GM12878 (cell line): ENCODE data around the gene NEK2. TPM values are rescaled to one million over a fixed set of nuclear protein-coding genes. Genes with fewer than 3 reads are reported as not detected.

Experiments
- ATF2 ChIP-seq: IDR thresholded peaks from 2 replicates; pipeline ENCODE4 v1.6.1; 2012; ENCODE audit warnings: low read length, inconsistent platforms
- CBFB ChIP-seq: IDR thresholded peaks from 2 replicates; pipeline ENCODE4 v1.6.1; 2016; ENCODE audit warnings: antibody characterized with exemption, low read depth
- CEBPB ChIP-seq, 2 experiments: fragments of 150-350 bp in 1 of 2; IDR thresholded peaks; 2 replicates each; pipeline ENCODE4 v1.6.1; 2012 to 2014; ENCODE audit warnings: low read depth in 2 of 2, low read length in 2 of 2, borderline replicate concordance in 1 of 2, inconsistent platforms in 1 of 2
- CHD1 ChIP-seq: IDR thresholded peaks from 2 replicates; pipeline ENCODE4 v1.6.1; 2012; ENCODE audit warnings: low read depth, low read length, improper control_type of control experiment
- ESRRA ChIP-seq: IDR thresholded peaks from 2 replicates; pipeline ENCODE4 v1.6.1; 2012; ENCODE audit warnings: mild to moderate bottlenecking, low read length, improper control_type of control experiment
- FOXM1 ChIP-seq: IDR thresholded peaks from 2 replicates; pipeline ENCODE4 v1.6.1; 2012; ENCODE audit warnings: low read depth, mild to moderate bottlenecking, inconsistent platforms, low read length, moderate library complexity
- HDGF ChIP-seq: fragments of 450-650 bp; IDR thresholded peaks from 2 replicates; pipeline ENCODE4 v1.6.1; 2016; ENCODE audit warnings: antibody characterized with exemption
- KDM1A ChIP-seq: fragments of 200-600 bp; sonication (generic); IDR thresholded peaks from 2 replicates; pipeline ENCODE4 v1.6.1; 2016; ENCODE audit warnings: borderline replicate concordance
- KLF5 ChIP-seq: fragments of 450-650 bp; IDR thresholded peaks from 2 replicates; pipeline ENCODE4 v1.6.1; 2014; ENCODE audit warnings: mild to moderate bottlenecking; ENCODE audit not compliant: partially characterized antibody
- MLLT1 ChIP-seq: fragments of 450-650 bp; IDR thresholded peaks from 2 replicates; pipeline ENCODE4 v1.6.1; 2016; ENCODE audit warnings: mild to moderate bottlenecking
- MTA3 ChIP-seq: IDR thresholded peaks from 2 replicates; pipeline ENCODE4 v1.6.1; 2012; ENCODE audit warnings: low read length, inconsistent platforms, borderline replicate concordance
- NR2C2 ChIP-seq: IDR thresholded peaks from 2 replicates; pipeline ENCODE4 v1.6.1; 2011; ENCODE audit warnings: borderline replicate concordance, low read depth; ENCODE audit not compliant: control insufficient read depth, insufficient read length
- PAX8 ChIP-seq: fragments of 450-650 bp; IDR thresholded peaks from 2 replicates; pipeline ENCODE4 v1.6.1; 2017; ENCODE audit warnings: mild to moderate bottlenecking, moderate library complexity
- POLR2AphosphoS5 ChIP-seq: IDR thresholded peaks from 2 replicates; pipeline ENCODE4 v1.6.1; 2011; ENCODE audit warnings: mild to moderate bottlenecking, low read length, inconsistent platforms
- POU2F2 ChIP-seq: IDR thresholded peaks from 3 replicates; pipeline ENCODE4 v1.6.1; 2011; ENCODE audit warnings: low read depth, mild to moderate bottlenecking, low read length, borderline replicate concordance
- RAD51 ChIP-seq: fragments of 450-650 bp; IDR thresholded peaks from 2 replicates; pipeline ENCODE4 v1.6.1; 2016; ENCODE audit warnings: moderate library complexity, mild to moderate bottlenecking, inconsistent platforms
- SIN3A ChIP-seq: IDR thresholded peaks from 2 replicates; pipeline ENCODE4 v1.6.1; 2012; ENCODE audit warnings: low read depth, low read length, improper control_type of control experiment
- SMC3 ChIP-seq: IDR thresholded peaks from 2 replicates; pipeline ENCODE4 v1.6.1; 2011; ENCODE audit warnings: low read length, improper control_type of control experiment, borderline replicate concordance
- SREBF1 ChIP-seq: IDR thresholded peaks from 2 replicates; pipeline ENCODE4 v1.6.1; 2012; ENCODE audit warnings: mild to moderate bottlenecking, low read length
- TCF12 ChIP-seq: IDR thresholded peaks from 2 replicates; pipeline ENCODE4 v1.6.1; 2011; ENCODE audit warnings: low read depth, mild to moderate bottlenecking, low read length
- ZBTB11 ChIP-seq: fragments of 450-650 bp; formaldehyde crosslinking; IDR thresholded peaks from 2 replicates; pipeline ENCODE4 v1.5.0; 2022; ENCODE audit warnings: mild to moderate bottlenecking, missing genetic modification characterization
- ZBTB4 ChIP-seq: fragments of 450-650 bp; formaldehyde crosslinking; IDR thresholded peaks from 2 replicates; pipeline ENCODE4 v1.4.0; 2022; ENCODE audit warnings: mild to moderate bottlenecking, moderate library complexity
- ZNF24 ChIP-seq: fragments of 450-650 bp; IDR thresholded peaks from 2 replicates; pipeline ENCODE4 v1.6.1; 2017; ENCODE audit warnings: antibody characterized with exemption, mild to moderate bottlenecking
- polyA plus RNA-seq, 11 experiments: library from polyadenylated mRNA; depleted of rRNA in 4 of 11; unstranded in 6 of 11; stranded (reverse) in 5 of 11; fragments of >200 nt; fragmentation: Nextera tagmentation in 4 of 11; fragmentation: Illumina TruSeq in 1 of 11; extraction: Ambion mirVana in 4 of 11; extraction: Trizol in 1 of 11; gene quantifications; 1 replicate in 1 of 11; 2 replicates in 10 of 11; pipeline versions ENCODE4 v1.2.1 to v1.2.3, GENCODE V29; 2011 to 2016; ENCODE audit warnings: inconsistent platforms in 2 of 11, missing spikeins in 2 of 11, low read depth in 1 of 11
- total RNA-seq, 4 experiments: library from RNA; depleted of rRNA in 3 of 4; stranded (reverse); fragments of >200 nt in 3 of 4; fragmentation: Illumina TruSeq in 1 of 4; extraction: Trizol in 1 of 4; gene quantifications; 2 replicates each; pipeline versions ENCODE4 v1.2.1 to v1.2.3, GENCODE V29; 2013 to 2021

Gene NEK2
- total and polyA plus RNA-seq, 10 of the 15 experiments (the other 5 are each of a cell fraction or from before 2014, with no cell fraction given) = 16.7 to 49.7 (median 36.9) TPM

GRCh38 chr1:211697356-211697755, 21.9 kb upstream of the NEK2 start (continued):
- peak; percentile 87 for TF ChIP-seq ATF2
- no peak for TF ChIP-seq PAX8
- TF ChIP-seq SIN3A = no peak
- TF ChIP-seq ZNF24 = no peak
- TF ChIP-seq POLR2AphosphoS5 = no peak
- TF ChIP-seq KLF5 = no peak
- no peak for TF ChIP-seq ZBTB11 (CRISPR knock-in tag)
- TF ChIP-seq POU2F2 = 0 out of 3 replicates have a peak, but pooled peaks have one; percentile 32
- no peak for TF ChIP-seq HDGF
- TF ChIP-seq SMC3 = no peak; the same call in 1 of the 2 replicates
- no peak for TF ChIP-seq CHD1
- no peak for TF ChIP-seq FOXM1
- TF ChIP-seq NR2C2 = no peak
- no peak for TF ChIP-seq SREBF1
- TF ChIP-seq ZBTB4 (CRISPR knock-in tag) = no peak
- no peak for TF ChIP-seq RAD51
- no peak for TF ChIP-seq CEBPB (IDR thresholded peaks at IDR 0.05; ENCODE audit: borderline replicate concordance in 1 of 2, low read depth in 2 of 2, low read length in 2 of 2)
- TF ChIP-seq TCF12 = peak; percentile 94
- no peak for TF ChIP-seq MTA3
- TF ChIP-seq ESRRA = no peak
- TF ChIP-seq KDM1A = no peak
- TF ChIP-seq MLLT1 = no peak; the same call in 1 of the 2 replicates
- no peak for TF ChIP-seq CBFB
